ENCODE results near the gene GCC1. TPM values are rescaled to one million over a fixed set of nuclear protein-coding genes. Genes with fewer than 3 reads are reported as not detected.
A peak's percentile ranks its signal among the peaks of the same experiment; 100 is the strongest.

GCC1 gene
- total RNA-seq, 4 donors from 2014 or later = 13.5 to 17.3 (median 14.9) TPM

DNA sequence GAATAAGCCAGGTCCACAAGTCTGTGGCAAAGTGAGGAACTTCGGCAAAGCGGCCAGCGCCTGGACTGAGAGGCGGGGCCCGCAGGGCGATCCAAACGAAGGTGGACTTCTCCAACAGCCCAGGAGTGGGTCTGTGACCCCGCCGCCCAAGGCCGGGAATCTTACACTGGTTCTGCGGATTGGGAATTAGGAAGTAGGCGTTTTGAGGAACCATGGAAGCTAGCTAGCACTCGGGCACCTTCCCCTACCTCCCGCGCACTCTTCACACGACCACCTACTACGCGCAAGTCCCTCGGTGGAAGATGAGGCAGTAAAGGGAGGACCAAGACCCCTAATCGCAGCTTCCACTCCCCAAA lies 2.2 kb upstream of the GCC1 start:
- H3K4me3 ChIP-seq = peak overlapping the region; percentile 71 to 98 (median 92)
- H3K36me3 ChIP-seq = peaks cover 11 to 40% (median 13%) of the 10 kb centered on the region in 3 donors
- H3K4me1 ChIP-seq = peaks cover 28 to 60% (median 30%) of the 10 kb centered on the region in 3 donors
- DNase-seq = no peak
- intact Hi-C loops (cut with DNase I) = no loop called here
- no peaks in the 10 kb centered on the region for H3K27me3 ChIP-seq
- WGBS, 2 donors = 36 to 61% methylated on average over 5 to 20 of the region's 20 CpGs
- peak overlapping the region; percentile 91 to 96 (median 95) for H3K27ac ChIP-seq
- TF ChIP-seq, protein P1, sequence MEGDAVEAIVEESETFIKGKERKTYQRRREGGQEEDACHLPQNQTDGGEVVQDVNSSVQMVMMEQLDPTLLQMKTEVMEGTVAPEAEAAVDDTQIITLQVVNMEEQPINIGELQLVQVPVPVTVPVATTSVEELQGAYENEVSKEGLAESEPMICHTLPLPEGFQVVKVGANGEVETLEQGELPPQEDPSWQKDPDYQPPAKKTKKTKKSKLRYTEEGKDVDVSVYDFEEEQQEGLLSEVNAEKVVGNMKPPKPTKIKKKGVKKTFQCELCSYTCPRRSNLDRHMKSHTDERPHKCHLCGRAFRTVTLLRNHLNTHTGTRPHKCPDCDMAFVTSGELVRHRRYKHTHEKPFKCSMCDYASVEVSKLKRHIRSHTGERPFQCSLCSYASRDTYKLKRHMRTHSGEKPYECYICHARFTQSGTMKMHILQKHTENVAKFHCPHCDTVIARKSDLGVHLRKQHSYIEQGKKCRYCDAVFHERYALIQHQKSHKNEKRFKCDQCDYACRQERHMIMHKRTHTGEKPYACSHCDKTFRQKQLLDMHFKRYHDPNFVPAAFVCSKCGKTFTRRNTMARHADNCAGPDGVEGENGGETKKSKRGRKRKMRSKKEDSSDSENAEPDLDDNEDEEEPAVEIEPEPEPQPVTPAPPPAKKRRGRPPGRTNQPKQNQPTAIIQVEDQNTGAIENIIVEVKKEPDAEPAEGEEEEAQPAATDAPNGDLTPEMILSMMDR (IDR thresholded peaks at IDR 0.05) = no peak
- TF ChIP-seq POLR2A (IDR thresholded peaks at IDR 0.05) = no peak
- no peaks in the 10 kb centered on the region for H3K9me3 ChIP-seq

DNA sequence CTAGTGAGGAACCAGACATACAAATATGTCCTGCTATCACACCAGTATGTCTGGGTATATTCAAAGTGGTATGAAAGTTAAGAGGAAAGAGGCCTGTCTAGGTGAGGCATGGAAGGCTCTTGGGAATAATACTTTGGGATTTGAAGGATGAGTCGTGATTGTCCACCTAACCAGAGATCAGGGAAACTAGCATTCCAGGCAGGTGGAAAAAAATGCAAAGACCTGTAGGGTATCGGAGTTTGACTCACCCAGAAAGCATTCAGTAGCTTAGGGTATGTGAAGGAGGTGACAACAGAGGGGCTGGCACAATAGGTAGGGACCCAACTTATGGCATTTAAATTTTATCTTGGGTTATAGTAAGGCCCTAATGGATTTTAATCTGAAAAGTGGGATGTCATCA lies 950 bp upstream of the GCC1 start:
- peak overlapping the region in 1 of 4 donors; percentile 91 for H3K27ac ChIP-seq
- DNase-seq = no peak
- intact Hi-C loops (cut with DNase I) = no loop called here
- peaks cover 13 to 40% (median 17%) of the 10 kb centered on the region in 3 donors for H3K36me3 ChIP-seq
- no peaks in the 10 kb centered on the region for H3K9me3 ChIP-seq
- peaks cover 39 to 73% (median 39%) of the 10 kb centered on the region in 3 donors for H3K4me1 ChIP-seq
- TF ChIP-seq, protein P1 (IDR thresholded peaks at IDR 0.05) = no peak
- TF ChIP-seq POLR2A (IDR thresholded peaks at IDR 0.05) = no peak
- WGBS, 2 donors = 84 to 88% methylated on average over 2 of the region's 2 CpGs
- H3K4me3 ChIP-seq = no peak overlapping the region
- H3K27me3 ChIP-seq = no peaks in the 10 kb centered on the region

DNA sequence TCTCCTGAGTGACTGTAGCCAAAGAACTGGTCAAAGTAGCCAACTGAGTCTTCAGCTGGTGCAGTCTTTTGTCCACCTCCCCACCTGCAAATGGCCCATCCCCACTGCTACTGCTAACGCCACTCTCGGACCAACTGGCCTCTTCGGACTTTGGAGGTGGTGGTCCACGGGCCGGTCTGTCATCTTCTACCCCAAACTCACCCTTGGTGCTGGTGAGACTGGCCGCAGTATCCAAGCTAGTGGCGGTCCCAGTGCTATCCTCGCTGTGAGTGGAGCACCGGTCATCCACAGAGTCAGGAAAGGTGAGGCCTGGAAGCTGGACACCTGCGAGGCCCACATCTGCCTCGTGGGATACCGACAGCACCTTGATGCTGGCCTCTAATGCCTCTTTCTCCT lies 750 bp downstream of the GCC1 start:
- H3K36me3 ChIP-seq = peaks cover 8 to 40% (median 10%) of the 10 kb centered on the region in 3 donors
- H3K4me3 ChIP-seq = peak overlapping the region; percentile 74 to 87 (median 79)
- intact Hi-C loops (cut with DNase I) = no loop called here
- peaks cover 36 to 76% (median 41%) of the 10 kb centered on the region in 3 donors for H3K4me1 ChIP-seq
- no peaks in the 10 kb centered on the region for H3K9me3 ChIP-seq
- peak overlapping the region; percentile 85 to 91 (median 90) for H3K27ac ChIP-seq
- DNase-seq = no peak
- 28 to 37% methylated on average over 6 to 12 of the region's 12 CpGs for WGBS, 2 donors
- TF ChIP-seq, protein P1 (IDR thresholded peaks at IDR 0.05) = no peak
- TF ChIP-seq POLR2A (IDR thresholded peaks at IDR 0.05) = no peak
- no peaks in the 10 kb centered on the region for H3K27me3 ChIP-seq

DNA sequence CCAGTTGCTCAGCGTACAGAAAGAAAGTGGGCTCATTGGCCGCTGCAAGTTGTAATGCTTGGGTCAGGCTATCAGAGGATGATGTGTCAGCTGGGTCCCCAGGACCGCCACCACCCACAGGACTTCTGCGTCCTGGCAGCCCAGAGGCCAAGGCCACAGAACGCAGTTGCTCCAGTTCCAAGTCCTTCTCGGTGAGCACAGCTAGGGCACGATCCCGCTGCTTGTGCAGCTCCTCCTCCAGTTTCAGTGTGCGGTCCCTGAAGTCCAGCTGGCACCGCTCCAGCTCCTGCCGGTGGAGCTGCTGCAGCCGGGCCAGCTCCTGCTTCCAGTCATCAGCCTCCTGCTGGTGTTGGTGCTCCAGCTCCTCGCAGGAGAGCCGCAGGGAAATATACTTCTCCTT lies 3.0 kb downstream of the GCC1 start:
- Histone ChIP-seq H3K9me3 (no peaks in the 10 kb centered on the region), H3K27me3 (no peaks in the 10 kb centered on the region), H3K4me3 (no peak overlapping the region), H3K4me1 (peaks cover 26 to 70% (median 34%) of the 10 kb centered on the region in 3 donors), H3K27ac (no peak overlapping the region), H3K36me3 (peaks cover 8 to 60% (median 10%) of the 10 kb centered on the region in 3 donors)
- intact Hi-C loops (cut with DNase I) = no loop called here
- DNase-seq = no peak
- TF ChIP-seq, protein P1 (IDR thresholded peaks at IDR 0.05) = no peak
- TF ChIP-seq POLR2A (IDR thresholded peaks at IDR 0.05) = no peak
- WGBS, 2 donors = 92% methylated on average over 2 of the region's 14 CpGs; no CpG with 5 or more reads in 1 of the 2 donors

DNA sequence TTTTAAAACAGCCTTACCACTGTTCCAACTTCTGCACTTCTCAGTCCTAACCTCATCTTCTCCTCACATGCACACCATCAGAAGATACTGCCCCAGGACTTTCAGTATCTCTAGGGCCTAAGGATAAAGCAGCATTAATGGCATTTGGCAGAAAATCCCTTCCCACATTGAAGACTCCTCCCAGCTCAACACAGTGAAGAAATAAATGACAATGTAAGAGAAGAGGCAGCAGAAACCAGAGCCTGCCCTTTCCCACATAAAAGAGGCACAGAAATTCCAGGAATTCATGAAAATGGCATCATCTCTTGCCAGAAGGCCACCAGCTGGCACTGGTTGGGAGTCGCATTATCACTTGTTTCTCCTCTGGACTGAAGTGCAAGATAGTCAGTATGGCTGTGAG lies 3.7 kb downstream of the GCC1 start:
- WGBS, 2 donors = 82 to 100% methylated on average over 1 of the region's 1 CpG
- peaks cover 8 to 64% (median 10%) of the 10 kb centered on the region in 3 donors for H3K36me3 ChIP-seq
- H3K4me1 ChIP-seq = peaks cover 26 to 66% (median 34%) of the 10 kb centered on the region in 3 donors
- TF ChIP-seq POLR2A (IDR thresholded peaks at IDR 0.05) = no peak
- TF ChIP-seq, protein P1 (IDR thresholded peaks at IDR 0.05) = no peak
- intact Hi-C loops (cut with DNase I) = no loop called here
- H3K27ac ChIP-seq = no peak overlapping the region
- H3K4me3 ChIP-seq = no peak overlapping the region
- DNase-seq = no peak
- no peaks in the 10 kb centered on the region for H3K27me3 ChIP-seq
- H3K9me3 ChIP-seq = no peaks in the 10 kb centered on the region

Measured in esophagus squamous epithelium (tissue), 5 donors.